MCF 10A (cell line): ENCODE data around the gene ICAM2. TPM values are rescaled to one million over a fixed set of nuclear protein-coding genes. Genes with fewer than 3 reads are reported as not detected.
A peak's percentile ranks its signal among the peaks of the same experiment; 100 is the strongest.

Experiments
- BruUV-seq: library from RNA; stranded (reverse); fragments of 400-500 nt; replicated peaks from 2 replicates; lab custom pipeline; 2021; lab: Mats Ljungman, UMichigan
- CTCF ChIA-PET: fragments of 300-600 bp; sonication (Branson Sonifier 250); formaldehyde crosslinking; extraction: SDS; loops from one replicate; lab custom pipeline; 2021; ENCODE audit warnings: antibody characterized with exemption, inconsistent platforms; lab: Yijun Ruan, JAX
- POLR2A ChIA-PET: fragments of 300-600, 350-650 bp; sonication (Branson Sonifier 250); formaldehyde crosslinking; extraction: SDS; loops from one replicate; lab custom pipeline; 2020; ENCODE audit warnings: antibody characterized with exemption, inconsistent platforms; lab: Yijun Ruan, JAX
- DNase-seq: peaks from one replicate; pipeline ENCODE4 v3.0.0-alpha.2; 2018; ENCODE audit not compliant: unreplicated experiment
- H3K27ac Mint-ChIP-seq: one replicate; pipeline ENCODE4 v1.8.0; 2022; ENCODE audit warnings: mild to moderate bottlenecking, low read depth, mixed read lengths; ENCODE audit not compliant: unreplicated experiment
- H3K27me3 Mint-ChIP-seq: one replicate; pipeline ENCODE4 v1.8.0; 2022; ENCODE audit warnings: mixed read lengths; ENCODE audit not compliant: insufficient read depth, unreplicated experiment
- H3K36me3 Mint-ChIP-seq: one replicate; pipeline ENCODE4 v1.8.0; 2022; ENCODE audit warnings: mild to moderate bottlenecking, moderate library complexity, mixed read lengths; ENCODE audit not compliant: insufficient read depth, unreplicated experiment
- H3K4me1 Mint-ChIP-seq: one replicate; pipeline ENCODE4 v1.8.0; 2022; ENCODE audit warnings: mixed read lengths; ENCODE audit not compliant: insufficient read depth, unreplicated experiment
- H3K4me3 Mint-ChIP-seq: one replicate; pipeline ENCODE4 v1.8.0; 2022; ENCODE audit warnings: mild to moderate bottlenecking, moderate library complexity, mixed read lengths; ENCODE audit not compliant: unreplicated experiment
- H3K9me3 Mint-ChIP-seq: one replicate; pipeline ENCODE4 v1.8.0; 2022; ENCODE audit warnings: mixed read lengths; ENCODE audit not compliant: unreplicated experiment
- CTCF ChIP-seq: fragments of 200-600 bp; IDR thresholded peaks from one replicate; pipeline ENCODE4 v1.8.0; 2022; ENCODE audit warnings: antibody characterized with exemption, mild to moderate bottlenecking; ENCODE audit not compliant: unreplicated experiment
- intact Hi-C: fragments of 100-400 bp; cut with micrococcal nuclease; formaldehyde crosslinking; loops from 2 replicates; pipeline ENCODE4 v1.14.1; 2022
- total RNA-seq: library from RNA; stranded (reverse); gene quantifications from 2 replicates; pipeline ENCODE4 v1.2.3, GENCODE V29; 2022

ICAM2 gene
- total RNA-seq, 1 experiment from 2014 or later: not detected

GRCh38 chr17:64001763-64002529 is 18.5 kb downstream of the ICAM2 start:
- ChIA-PET POLR2A (no interaction called here), CTCF (interaction anchor here (0.6 kb wide), 1 partner anchor 182 kb away, joined by 3 read pairs; no protein-coding TSS in a partner anchor)
- peaks cover 31% of the 10 kb centered on the region for H3K27me3 Mint-ChIP-seq
- intact Hi-C loops: no loop called here
- no peak overlapping the region for H3K27ac Mint-ChIP-seq
- H3K36me3 Mint-ChIP-seq: no peaks in the 10 kb centered on the region
- BruUV-seq: no TSS peak
- peaks cover 17% of the 10 kb centered on the region for H3K4me1 Mint-ChIP-seq
- no peak for TF ChIP-seq CTCF
- DNase-seq: peak; percentile 41
- H3K9me3 Mint-ChIP-seq: no peaks in the 10 kb centered on the region
- no peak overlapping the region for H3K4me3 Mint-ChIP-seq

DNA sequence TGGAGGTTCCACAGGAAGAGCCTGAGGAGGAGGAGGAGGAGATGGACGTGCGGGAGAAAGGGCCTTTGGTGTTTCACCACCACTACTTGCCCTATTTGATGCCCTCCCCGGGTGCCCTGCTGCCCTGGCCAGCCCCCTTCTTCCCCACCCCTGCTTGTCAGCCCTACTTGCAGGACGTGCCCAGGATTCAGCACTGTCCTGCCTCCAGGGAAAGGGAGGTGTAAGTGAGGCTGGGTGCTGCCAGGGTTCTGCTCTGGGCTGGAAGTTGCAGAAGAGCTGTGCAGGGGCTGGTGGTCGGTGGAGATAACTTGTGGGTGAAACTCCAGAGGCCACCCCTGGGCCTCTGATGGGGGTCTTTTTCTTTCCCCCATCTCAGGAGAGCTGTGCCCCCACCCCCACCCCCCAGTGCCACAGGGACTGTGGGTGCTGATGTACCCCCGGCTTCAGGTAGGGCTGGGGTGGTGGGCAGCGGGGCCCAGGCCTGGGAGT is 19.3 kb downstream of the ICAM2 start:
- no peak overlapping the region for H3K4me3 Mint-ChIP-seq
- peaks cover 37% of the 10 kb centered on the region for H3K27me3 Mint-ChIP-seq
- BruUV-seq: no TSS peak
- no peak overlapping the region for H3K27ac Mint-ChIP-seq
- H3K9me3 Mint-ChIP-seq: no peaks in the 10 kb centered on the region
- ChIA-PET CTCF (no interaction called here), POLR2A (no interaction called here)
- H3K36me3 Mint-ChIP-seq: no peaks in the 10 kb centered on the region
- intact Hi-C loops: no loop called here
- peaks cover 17% of the 10 kb centered on the region for H3K4me1 Mint-ChIP-seq
- TF ChIP-seq CTCF: no peak
- no peak for DNase-seq

DNA sequence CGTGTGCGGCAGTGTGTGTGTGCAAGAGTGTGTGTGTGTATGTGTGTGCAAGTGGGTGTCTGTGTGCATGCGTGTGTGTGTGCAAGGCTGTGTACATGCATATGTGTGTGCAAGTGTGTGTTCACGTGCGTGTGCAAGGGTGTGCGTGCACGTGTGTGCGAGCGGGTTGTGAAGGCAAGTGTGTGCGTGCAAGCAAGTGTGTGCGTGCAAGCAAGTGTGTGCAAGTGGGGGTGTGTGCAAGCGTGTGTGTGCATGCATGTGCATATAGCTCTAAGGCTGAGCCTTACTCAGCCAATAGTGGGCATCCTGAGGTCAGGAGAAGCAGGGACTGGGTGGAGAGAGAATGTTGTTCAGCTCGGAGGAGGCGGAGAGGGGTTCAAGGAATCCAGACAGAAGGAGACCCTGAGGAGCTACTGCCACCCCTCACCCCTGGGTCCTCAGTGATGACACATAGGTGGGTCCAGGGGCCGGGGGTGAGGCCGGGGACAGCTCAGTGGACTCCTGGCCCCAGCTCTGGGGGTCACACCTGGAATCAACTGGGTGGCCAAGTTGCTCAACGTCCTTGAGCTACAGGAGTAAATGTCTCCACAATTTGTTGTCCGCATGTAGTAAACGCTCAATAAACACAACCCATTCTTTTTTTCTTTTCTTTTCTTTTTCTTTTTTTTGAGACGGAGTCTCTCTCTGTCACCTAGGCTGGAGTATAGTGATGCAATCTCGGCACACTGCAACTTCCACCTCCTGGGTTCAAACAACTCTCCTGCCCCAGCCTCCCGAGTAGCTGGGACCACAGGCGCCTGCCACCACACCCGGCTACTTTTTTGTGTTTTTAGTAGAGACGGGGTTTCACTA is 20.5 kb downstream of the ICAM2 start:
- BruUV-seq: no TSS peak
- Mint-ChIP-seq H3K9me3 (no peaks in the 10 kb centered on the region), H3K4me1 (peaks cover 11% of the 10 kb centered on the region), H3K27me3 (peaks cover 47% of the 10 kb centered on the region), H3K27ac (no peak overlapping the region), H3K4me3 (no peak overlapping the region), H3K36me3 (no peaks in the 10 kb centered on the region)
- no peak for TF ChIP-seq CTCF
- no peak for DNase-seq
- CTCF ChIA-PET: interaction anchor here (0.8 kb wide), 1 partner anchor 9 kb away, joined by 3 read pairs; no protein-coding TSS in a partner anchor
- POLR2A ChIA-PET: no interaction called here
- intact Hi-C loops: no loop called here
